K562 (cell line): Measurements from ENCODE around the gene LMBR1L. TPM values are rescaled to one million over a fixed set of nuclear protein-coding genes. Genes with fewer than 3 reads are reported as not detected.
A peak's percentile ranks its signal among the peaks of the same experiment; 100 is the strongest.

Source experiments
- CHD2 ChIP-seq: IDR thresholded peaks from 2 replicates; pipeline ENCODE4 v1.6.1; 2011; ENCODE audit warnings: low read depth, low read length
- FOXK1 ChIP-seq: sonication (generic); formaldehyde crosslinking; IDR thresholded peaks from 2 replicates; pipeline ENCODE4 v1.8.0; 2022; ENCODE audit warnings: missing genetic modification reagents, mild to moderate bottlenecking, borderline replicate concordance
- RBFOX2 ChIP-seq: fragments of 200-400 bp; formaldehyde crosslinking; IDR thresholded peaks from 2 replicates; pipeline ENCODE4 v1.6.1; 2017; ENCODE audit warnings: low read depth, mild to moderate bottlenecking, low read length, moderate library complexity
- RBM39 ChIP-seq: fragments of 200-400 bp; formaldehyde crosslinking; optimal IDR thresholded peaks from 2 replicates; pipeline ENCODE3; 2018; ENCODE audit warnings: low read depth, low read length
- RFX1 ChIP-seq: fragments of 450-650 bp; IDR thresholded peaks from 2 replicates; pipeline ENCODE4 v1.6.1; 2016; ENCODE audit warnings: mild to moderate bottlenecking, moderate library complexity
- SAFB ChIP-seq: fragments of 200-400 bp; formaldehyde crosslinking; IDR thresholded peaks from 2 replicates; pipeline ENCODE4 v1.6.1; 2017; ENCODE audit warnings: low read depth, low read length, borderline replicate concordance
- ZBTB17 ChIP-seq: fragments of 450-650 bp; formaldehyde crosslinking; IDR thresholded peaks from 2 replicates; pipeline ENCODE4 v1.4.0; 2020; ENCODE audit warnings: mild to moderate bottlenecking
- ZNF592 ChIP-seq: fragments of 450-650 bp; IDR thresholded peaks from 2 replicates; pipeline ENCODE4 v1.6.1; 2017; ENCODE audit warnings: antibody characterized with exemption, mild to moderate bottlenecking
- polyA plus RNA-seq, 8 experiments: library from polyadenylated mRNA; depleted of rRNA in 4 of 8; stranded (reverse) in 5 of 8; unstranded in 3 of 8; fragments of >200 nt; fragmentation: Nextera tagmentation in 2 of 8; fragmentation: Illumina TruSeq in 1 of 8; extraction: Ambion mirVana in 2 of 8; extraction: Trizol in 1 of 8; gene quantifications; 2 replicates each; pipeline versions ENCODE4 v1.2.1 to v1.2.3, GENCODE V29; 2011 to 2014; ENCODE audit warnings: inconsistent platforms in 1 of 8, missing spikeins in 1 of 8
- total RNA-seq, 7 experiments: library from RNA; depleted of rRNA in 6 of 7; stranded (reverse); fragments of >200 nt in 6 of 7; fragmentation: Illumina TruSeq in 2 of 7; extraction: Trizol in 2 of 7; gene quantifications; 2 replicates each; pipeline versions ENCODE4 v1.2.1 to v1.2.3, GENCODE V29; 2011 to 2021; ENCODE audit warnings: low replicate concordance in 1 of 7
- TF ChIP-seq, protein P1 (sequence below), 2 experiments: fragments of 450-650 bp; formaldehyde crosslinking in 1 of 2; IDR thresholded peaks; 2 replicates each; pipeline versions ENCODE4 v1.4.0 to v1.6.1; 2014 to 2020; ENCODE audit warnings: mild to moderate bottlenecking in 2 of 2, borderline replicate concordance in 1 of 2, low read depth in 1 of 2
- TF ChIP-seq, protein P2 (sequence below), 2 experiments: fragments of 450-650 bp in 1 of 2; sonication (generic) in 1 of 2; formaldehyde crosslinking in 1 of 2; IDR thresholded peaks in 1 of 2; conservative IDR thresholded peaks in 1 of 2; 2 replicates each; pipeline versions ENCODE4 v1.6.1 to v1.8.1; 2016 to 2023; ENCODE audit warnings: mild to moderate bottlenecking in 2 of 2, moderate library complexity in 2 of 2, inconsistent platforms in 1 of 2, missing genetic modification reagents in 1 of 2

Gene LMBR1L
- total and polyA plus RNA-seq, 9 of the 15 experiments (the other 6 are each of a cell fraction or from before 2014, with no cell fraction given): 2.5 to 57.0 (median 31.1) TPM

DNA sequence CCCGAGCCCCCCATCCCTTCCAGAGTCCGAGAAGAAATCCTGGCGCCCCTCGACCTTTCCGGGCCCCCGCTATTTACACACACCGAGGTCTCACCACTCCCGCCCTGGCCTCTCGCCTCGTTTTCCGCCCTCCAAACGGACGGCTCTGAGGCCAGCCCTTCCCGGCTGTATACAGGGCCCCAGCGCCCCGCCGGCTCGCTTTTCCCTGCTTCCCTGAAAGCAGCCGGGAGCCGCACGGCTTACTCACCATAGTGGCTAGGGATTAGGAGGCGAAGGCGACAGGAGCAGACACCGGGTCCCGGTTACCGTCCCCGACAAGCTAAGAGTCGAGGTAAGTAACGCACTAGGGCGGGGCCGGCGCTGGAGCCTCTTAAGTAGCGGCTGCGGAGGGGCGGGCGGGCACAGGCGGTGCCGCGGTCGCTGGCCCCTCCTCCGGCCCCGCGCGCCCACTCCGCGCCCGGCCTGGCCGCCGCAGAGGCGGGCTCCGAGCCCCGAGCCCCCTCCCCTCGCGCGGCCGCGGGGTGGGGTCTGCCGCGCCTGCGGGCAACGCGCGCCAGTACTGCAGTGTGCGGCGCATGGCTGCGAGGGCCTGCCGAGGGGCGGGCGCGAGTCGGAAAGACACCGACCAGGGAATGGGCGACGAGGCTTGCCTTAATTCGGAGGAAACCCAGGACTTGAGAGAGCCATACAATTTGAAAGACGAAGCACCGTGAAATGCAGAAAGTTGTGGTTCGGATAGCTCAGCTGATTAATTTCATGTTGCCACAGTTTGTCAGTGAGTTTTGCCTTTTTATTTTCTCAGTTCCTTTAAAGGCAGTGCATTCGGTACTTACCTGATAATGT is 20.6 kb upstream of the LMBR1L start, which contains the start of gene TUBA1B (continued):
- TF ChIP-seq, protein P1, sequence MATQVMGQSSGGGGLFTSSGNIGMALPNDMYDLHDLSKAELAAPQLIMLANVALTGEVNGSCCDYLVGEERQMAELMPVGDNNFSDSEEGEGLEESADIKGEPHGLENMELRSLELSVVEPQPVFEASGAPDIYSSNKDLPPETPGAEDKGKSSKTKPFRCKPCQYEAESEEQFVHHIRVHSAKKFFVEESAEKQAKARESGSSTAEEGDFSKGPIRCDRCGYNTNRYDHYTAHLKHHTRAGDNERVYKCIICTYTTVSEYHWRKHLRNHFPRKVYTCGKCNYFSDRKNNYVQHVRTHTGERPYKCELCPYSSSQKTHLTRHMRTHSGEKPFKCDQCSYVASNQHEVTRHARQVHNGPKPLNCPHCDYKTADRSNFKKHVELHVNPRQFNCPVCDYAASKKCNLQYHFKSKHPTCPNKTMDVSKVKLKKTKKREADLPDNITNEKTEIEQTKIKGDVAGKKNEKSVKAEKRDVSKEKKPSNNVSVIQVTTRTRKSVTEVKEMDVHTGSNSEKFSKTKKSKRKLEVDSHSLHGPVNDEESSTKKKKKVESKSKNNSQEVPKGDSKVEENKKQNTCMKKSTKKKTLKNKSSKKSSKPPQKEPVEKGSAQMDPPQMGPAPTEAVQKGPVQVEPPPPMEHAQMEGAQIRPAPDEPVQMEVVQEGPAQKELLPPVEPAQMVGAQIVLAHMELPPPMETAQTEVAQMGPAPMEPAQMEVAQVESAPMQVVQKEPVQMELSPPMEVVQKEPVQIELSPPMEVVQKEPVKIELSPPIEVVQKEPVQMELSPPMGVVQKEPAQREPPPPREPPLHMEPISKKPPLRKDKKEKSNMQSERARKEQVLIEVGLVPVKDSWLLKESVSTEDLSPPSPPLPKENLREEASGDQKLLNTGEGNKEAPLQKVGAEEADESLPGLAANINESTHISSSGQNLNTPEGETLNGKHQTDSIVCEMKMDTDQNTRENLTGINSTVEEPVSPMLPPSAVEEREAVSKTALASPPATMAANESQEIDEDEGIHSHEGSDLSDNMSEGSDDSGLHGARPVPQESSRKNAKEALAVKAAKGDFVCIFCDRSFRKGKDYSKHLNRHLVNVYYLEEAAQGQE (IDR thresholded peaks at IDR 0.05; ENCODE audit: borderline replicate concordance): no peak
- TF ChIP-seq, protein P1 (CRISPR knock-in tag; IDR thresholded peaks at IDR 0.05; ENCODE audit: low read depth): 0 out of 2 replicates have a peak, but pooled peaks have one; percentile 46
- TF ChIP-seq ZNF592: 0 out of 2 replicates have a peak, but pooled peaks have one; percentile 44
- no peak for TF ChIP-seq RBM39
- peak; percentile 94 for TF ChIP-seq RBFOX2
- no peak for TF ChIP-seq FOXK1
- no peak for TF ChIP-seq CHD2
- no peak for TF ChIP-seq RFX1
- 0 out of 2 replicates have a peak, but pooled peaks have one; percentile 0 for TF ChIP-seq SAFB
- no peak for TF ChIP-seq ZBTB17 (CRISPR knock-in tag)
- TF ChIP-seq, protein P2, sequence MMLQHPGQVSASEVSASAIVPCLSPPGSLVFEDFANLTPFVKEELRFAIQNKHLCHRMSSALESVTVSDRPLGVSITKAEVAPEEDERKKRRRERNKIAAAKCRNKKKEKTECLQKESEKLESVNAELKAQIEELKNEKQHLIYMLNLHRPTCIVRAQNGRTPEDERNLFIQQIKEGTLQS (IDR thresholded peaks at IDR 0.05): no peak
- TF ChIP-seq, protein P2 (CRISPR knock-in tag; conservative IDR thresholded peaks at IDR 0.05): peak; percentile 56; the same call in 1 of the 2 replicates
